Prostate gland (tissue), 2 donors: ENCODE results near the gene DUOXA2. TPM values are rescaled to one million over a fixed set of nuclear protein-coding genes. Genes with fewer than 3 reads are reported as not detected.

Experiments
- DNase-seq: peaks from one replicate; pipeline ENCODE4 v3.0.0-alpha.2; 2019; ENCODE audit warnings: low spot score
- H3K27ac ChIP-seq, 2 donors: fragments of 200-600 bp; sonication (generic); 2 replicates each; pipeline ENCODE4 v1.5.1; 2017 to 2019
- H3K27me3 ChIP-seq: fragments of 200-600 bp; sonication (generic); replicated peaks from 2 replicates; pipeline ENCODE4 v1.5.1; 2019; ENCODE audit not compliant: insufficient read depth
- H3K36me3 ChIP-seq, 2 donors: fragments of 200-600 bp; sonication (generic); 1 replicate in 1 of 2; 2 replicates in 1 of 2; pipeline versions ENCODE4 v1.5.1 to v1.8.1; 2017 to 2019
- H3K4me1 ChIP-seq: fragments of 200-600 bp; sonication (generic); replicated peaks from 2 replicates; pipeline ENCODE4 v1.5.1; 2019
- H3K4me3 ChIP-seq, 2 donors: fragments of 200-600 bp; sonication (generic); 2 replicates each; pipeline ENCODE4 v1.5.1; 2017 to 2019
- H3K9me3 ChIP-seq: fragments of 200-600 bp; sonication (generic); 2 replicates; pipeline ENCODE4 v1.5.1; 2017
- POLR2A ChIP-seq: fragments of 450-650 bp; IDR thresholded peaks from one replicate; pipeline ENCODE4 v1.6.1; 2016; ENCODE audit warnings: antibody characterized with exemption, mild to moderate bottlenecking
- POLR2AphosphoS5 ChIP-seq: sonication (generic); formaldehyde crosslinking; IDR thresholded peaks from one replicate; pipeline ENCODE4 v1.6.1; 2017; ENCODE audit warnings: antibody characterized with exemption
- WGBS: methylation state at CpG from one replicate; pipeline ENCODE4 v1.1.5; 2018; 5-methylcytosine and 5-hydroxymethylcytosine counted together
- intact Hi-C: fragments of 100-400 bp; cut with DNase I; formaldehyde crosslinking; loops from one replicate; pipeline ENCODE4 v1.14.2; 2022
- total RNA-seq, 2 donors: library from RNA; depleted of rRNA; stranded (reverse); fragments of >200 nt; gene quantifications; one replicate each; pipeline ENCODE4 v1.1.0, GENCODE V29; 2016
- TF ChIP-seq, protein P1 (sequence below), 4 experiments: fragments of 200-600 bp in 2 of 4; fragments of 450-650 bp in 2 of 4; sonication (generic) in 2 of 4; IDR thresholded peaks; 1 replicate in 3 of 4; 2 replicates in 1 of 4; pipeline ENCODE4 v1.5.1; 2016 to 2019; ENCODE audit warnings: antibody characterized with exemption in 4 of 4, mild to moderate bottlenecking in 2 of 4, moderate library complexity in 2 of 4

The DUOXA2 gene
- total RNA-seq, 2 donors from 2014 or later, result not detected

DNA sequence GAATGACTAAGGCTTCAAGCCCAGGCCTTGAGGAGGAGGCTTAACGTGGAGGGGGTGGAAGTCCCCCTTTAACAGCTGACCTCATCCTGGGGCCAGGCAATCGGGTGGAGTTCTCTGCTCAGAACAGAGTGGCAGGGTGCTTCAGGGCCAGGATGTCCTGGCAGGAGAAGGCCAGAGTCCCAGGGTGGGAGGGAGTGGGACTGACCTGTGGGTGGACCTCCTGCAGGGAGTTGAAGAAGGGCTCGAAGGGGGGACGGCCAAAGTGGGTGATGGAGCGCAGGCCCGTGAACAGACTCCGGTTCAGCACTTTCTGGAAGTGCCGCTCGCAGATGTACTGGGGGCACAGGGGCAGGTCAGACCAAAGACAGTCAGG, 19.8 kb upstream of the DUOXA2 start:
- Histone ChIP-seq H3K4me3 (no peak overlapping the region), H3K27ac (no peak overlapping the region), H3K27me3 (no peaks in the 10 kb centered on the region), H3K36me3 (no peaks in the 10 kb centered on the region), H3K4me1 (no peaks in the 10 kb centered on the region), H3K9me3 (no peaks in the 10 kb centered on the region)
- TF ChIP-seq POLR2AphosphoS5 (no peak), POLR2A (no peak)
- TF ChIP-seq, protein P1, sequence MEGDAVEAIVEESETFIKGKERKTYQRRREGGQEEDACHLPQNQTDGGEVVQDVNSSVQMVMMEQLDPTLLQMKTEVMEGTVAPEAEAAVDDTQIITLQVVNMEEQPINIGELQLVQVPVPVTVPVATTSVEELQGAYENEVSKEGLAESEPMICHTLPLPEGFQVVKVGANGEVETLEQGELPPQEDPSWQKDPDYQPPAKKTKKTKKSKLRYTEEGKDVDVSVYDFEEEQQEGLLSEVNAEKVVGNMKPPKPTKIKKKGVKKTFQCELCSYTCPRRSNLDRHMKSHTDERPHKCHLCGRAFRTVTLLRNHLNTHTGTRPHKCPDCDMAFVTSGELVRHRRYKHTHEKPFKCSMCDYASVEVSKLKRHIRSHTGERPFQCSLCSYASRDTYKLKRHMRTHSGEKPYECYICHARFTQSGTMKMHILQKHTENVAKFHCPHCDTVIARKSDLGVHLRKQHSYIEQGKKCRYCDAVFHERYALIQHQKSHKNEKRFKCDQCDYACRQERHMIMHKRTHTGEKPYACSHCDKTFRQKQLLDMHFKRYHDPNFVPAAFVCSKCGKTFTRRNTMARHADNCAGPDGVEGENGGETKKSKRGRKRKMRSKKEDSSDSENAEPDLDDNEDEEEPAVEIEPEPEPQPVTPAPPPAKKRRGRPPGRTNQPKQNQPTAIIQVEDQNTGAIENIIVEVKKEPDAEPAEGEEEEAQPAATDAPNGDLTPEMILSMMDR (IDR thresholded peaks at IDR 0.05), result no peak
- DNase-seq, result no peak
- intact Hi-C loops, result no loop called here
- 78% methylated on average over 9 of the region's 9 CpGs for WGBS

DNA sequence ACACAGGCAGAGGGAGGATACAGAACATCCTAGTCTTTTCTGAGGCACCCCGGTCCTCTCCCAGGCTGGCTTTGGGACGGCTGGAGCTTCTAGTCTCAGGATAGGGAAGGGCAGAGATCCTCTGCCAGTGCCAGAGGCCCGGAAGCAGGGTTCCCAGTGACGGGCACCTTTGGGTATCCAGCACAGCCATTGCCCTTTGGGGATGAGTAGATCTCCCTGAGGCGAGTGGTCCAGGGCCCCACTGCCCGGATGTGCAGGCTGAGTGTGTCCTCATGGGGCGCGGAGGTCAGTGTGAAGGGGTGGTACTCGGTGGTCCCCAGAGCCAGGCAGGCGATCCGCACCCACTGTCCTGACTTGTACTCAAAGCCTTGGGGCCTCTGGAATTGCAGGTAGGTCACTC, 18.5 kb upstream of the DUOXA2 start:
- no peaks in the 10 kb centered on the region for H3K36me3 ChIP-seq
- intact Hi-C loops, result no loop called here
- no peaks in the 10 kb centered on the region for H3K27me3 ChIP-seq
- 99% methylated on average over 9 of the region's 11 CpGs for WGBS
- TF ChIP-seq, protein P1 (IDR thresholded peaks at IDR 0.05), result no peak
- TF ChIP-seq POLR2A (no peak), POLR2AphosphoS5 (no peak)
- no peak overlapping the region for H3K27ac ChIP-seq
- DNase-seq, result no peak
- H3K4me1 ChIP-seq, result no peaks in the 10 kb centered on the region
- H3K9me3 ChIP-seq, result no peaks in the 10 kb centered on the region
- no peak overlapping the region for H3K4me3 ChIP-seq

DNA sequence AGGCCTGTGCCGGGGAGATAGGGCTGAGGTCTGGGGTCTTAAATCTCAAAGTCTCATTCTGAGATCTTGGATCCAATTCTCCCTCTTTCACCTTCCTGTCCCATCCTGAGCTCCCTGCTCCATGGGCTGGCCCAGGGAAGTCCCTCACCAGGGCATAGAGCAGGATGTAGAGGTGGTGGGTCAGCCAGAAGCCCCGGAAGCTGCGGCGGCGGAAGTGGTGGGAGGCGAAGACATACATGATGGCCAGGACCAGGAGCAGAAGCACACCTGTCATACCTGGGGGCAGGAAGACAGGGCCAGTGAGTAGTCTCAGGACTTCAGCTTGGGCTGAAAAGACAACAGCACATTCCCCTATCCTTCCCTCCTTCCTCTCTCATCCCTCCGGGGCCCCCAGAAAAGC, 16.7 kb upstream of the DUOXA2 start:
- Histone ChIP-seq H3K36me3 (no peaks in the 10 kb centered on the region), H3K4me3 (no peak overlapping the region), H3K9me3 (no peaks in the 10 kb centered on the region), H3K27ac (no peak overlapping the region), H3K4me1 (no peaks in the 10 kb centered on the region), H3K27me3 (no peaks in the 10 kb centered on the region)
- no peak for DNase-seq
- TF ChIP-seq POLR2AphosphoS5 (no peak), POLR2A (no peak)
- TF ChIP-seq, protein P1 (IDR thresholded peaks at IDR 0.05), result no peak
- 92% methylated on average over 7 of the region's 7 CpGs for WGBS
- intact Hi-C loops, result no loop called here

DNA sequence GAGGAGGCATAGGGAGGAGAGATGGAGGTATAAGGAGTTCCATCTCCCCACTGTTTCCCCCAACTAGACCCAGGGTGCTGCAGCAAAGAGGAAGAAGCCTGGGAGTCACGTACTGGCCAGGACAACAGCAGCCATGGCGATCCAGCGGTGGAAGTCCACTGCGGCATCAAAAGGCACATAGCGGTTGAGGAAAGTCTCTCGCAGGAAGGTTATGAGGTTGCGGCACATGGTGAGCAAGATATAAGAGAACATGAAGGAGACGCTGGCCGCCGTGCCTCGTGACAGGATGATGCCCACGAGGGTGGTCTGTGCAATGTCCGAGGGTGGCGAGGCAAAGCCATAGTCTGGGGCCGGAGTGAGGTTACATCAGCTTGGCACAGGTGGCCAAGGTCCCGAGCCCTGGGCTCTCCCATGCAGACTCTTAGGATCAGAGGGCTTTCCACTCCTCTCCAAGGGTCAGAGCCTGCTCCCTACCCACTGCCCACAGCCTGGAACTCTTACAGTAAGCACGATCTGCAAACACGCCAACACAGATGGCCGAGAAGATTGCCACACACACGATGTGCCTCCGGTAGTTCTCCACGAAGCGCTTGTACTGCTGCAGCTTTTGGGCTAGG, 14.5 kb upstream of the DUOXA2 start:
- DNase-seq, result no peak
- H3K9me3 ChIP-seq, result no peaks in the 10 kb centered on the region
- 88% methylated on average over 23 of the region's 23 CpGs for WGBS
- H3K27me3 ChIP-seq, result no peaks in the 10 kb centered on the region
- intact Hi-C loops, result no loop called here
- H3K27ac ChIP-seq, result no peak overlapping the region
- no peak for TF ChIP-seq POLR2AphosphoS5
- TF ChIP-seq POLR2A, result no peak
- TF ChIP-seq, protein P1 (IDR thresholded peaks at IDR 0.05), result no peak
- H3K4me1 ChIP-seq, result no peaks in the 10 kb centered on the region
- no peaks in the 10 kb centered on the region for H3K36me3 ChIP-seq
- H3K4me3 ChIP-seq, result no peak overlapping the region

DNA sequence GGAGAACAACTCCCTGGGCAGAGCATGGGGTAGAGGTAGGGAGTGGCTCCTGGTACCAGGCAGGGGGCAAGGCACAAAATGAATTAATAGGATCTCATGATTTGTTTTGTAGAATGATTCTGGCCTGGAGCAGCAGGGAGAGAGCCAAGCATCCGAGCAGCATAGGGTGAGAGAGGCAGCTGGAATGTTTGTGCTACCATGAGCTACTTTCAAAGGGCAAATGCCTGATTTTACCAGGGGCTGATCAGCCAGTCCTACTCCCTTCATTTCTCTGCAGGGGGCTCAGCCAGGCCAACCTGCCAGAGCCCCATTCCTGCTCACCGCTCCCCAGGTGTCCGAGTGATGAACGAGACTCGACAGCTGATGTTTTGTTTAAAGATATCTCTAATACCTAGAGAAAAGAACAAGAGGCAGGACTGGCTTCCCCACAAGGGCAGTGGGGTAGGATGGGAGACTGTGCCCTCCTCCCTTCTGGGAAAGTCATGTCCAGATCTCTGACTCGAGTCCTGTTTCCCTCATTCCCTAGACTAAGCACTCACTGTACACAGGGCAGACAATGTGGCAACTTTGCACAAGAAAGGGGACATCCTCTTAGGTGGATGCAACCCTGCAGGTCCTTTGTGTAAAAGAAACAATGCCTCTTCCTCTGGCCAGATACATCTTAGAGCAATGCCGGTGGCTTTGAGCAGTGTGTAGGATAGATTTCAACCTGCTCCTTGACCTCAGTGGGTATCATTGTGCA, 13.1 kb upstream of the DUOXA2 start:
- Histone ChIP-seq H3K9me3 (no peaks in the 10 kb centered on the region), H3K27me3 (no peaks in the 10 kb centered on the region), H3K36me3 (no peaks in the 10 kb centered on the region), H3K27ac (no peak overlapping the region), H3K4me3 (no peak overlapping the region), H3K4me1 (no peaks in the 10 kb centered on the region)
- 68% methylated on average over 7 of the region's 7 CpGs for WGBS
- no peak for DNase-seq
- intact Hi-C loops, result no loop called here
- TF ChIP-seq POLR2AphosphoS5 (no peak), POLR2A (no peak)
- TF ChIP-seq, protein P1 (IDR thresholded peaks at IDR 0.05), result no peak
